ENCODE measurements around the gene FREM2.

FREM2 gene

DNA sequence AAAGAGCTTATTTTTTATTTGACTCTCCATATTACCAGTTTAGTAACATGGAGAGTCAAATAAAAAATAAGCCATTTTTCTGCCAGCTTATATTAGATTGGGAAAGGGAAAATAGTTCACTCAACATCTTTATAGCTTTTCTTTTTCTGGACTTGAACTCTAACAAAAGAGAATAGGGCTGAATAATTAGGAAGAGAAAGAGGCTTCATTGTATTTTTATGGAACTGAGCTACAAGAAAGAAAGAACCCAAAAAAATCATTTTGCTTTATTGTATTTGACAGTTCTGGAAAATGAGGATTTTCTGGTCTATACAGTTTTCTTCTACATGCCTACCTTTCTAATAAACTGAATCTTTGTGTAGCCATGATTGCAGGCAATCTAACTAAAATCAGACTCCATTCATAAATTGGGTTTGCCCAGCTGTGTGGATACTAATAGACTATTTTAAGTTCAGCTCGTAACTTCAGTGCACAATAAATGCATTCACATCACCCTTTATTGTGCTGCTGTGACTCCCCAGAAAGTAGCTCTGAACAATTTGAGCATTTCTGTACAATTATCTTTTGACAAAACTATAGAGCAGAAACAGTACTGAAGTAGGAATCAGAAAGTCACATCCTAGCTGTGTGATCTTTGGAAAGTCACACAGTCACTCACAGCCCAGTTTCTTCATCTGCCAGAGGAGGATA lies 188.5 kb downstream of the FREM2 start:
- H3K4me3 ChIP-seq (ENCODE audit: low read depth, low read length): no peak overlapping the region
- TF ChIP-seq, protein P1, sequence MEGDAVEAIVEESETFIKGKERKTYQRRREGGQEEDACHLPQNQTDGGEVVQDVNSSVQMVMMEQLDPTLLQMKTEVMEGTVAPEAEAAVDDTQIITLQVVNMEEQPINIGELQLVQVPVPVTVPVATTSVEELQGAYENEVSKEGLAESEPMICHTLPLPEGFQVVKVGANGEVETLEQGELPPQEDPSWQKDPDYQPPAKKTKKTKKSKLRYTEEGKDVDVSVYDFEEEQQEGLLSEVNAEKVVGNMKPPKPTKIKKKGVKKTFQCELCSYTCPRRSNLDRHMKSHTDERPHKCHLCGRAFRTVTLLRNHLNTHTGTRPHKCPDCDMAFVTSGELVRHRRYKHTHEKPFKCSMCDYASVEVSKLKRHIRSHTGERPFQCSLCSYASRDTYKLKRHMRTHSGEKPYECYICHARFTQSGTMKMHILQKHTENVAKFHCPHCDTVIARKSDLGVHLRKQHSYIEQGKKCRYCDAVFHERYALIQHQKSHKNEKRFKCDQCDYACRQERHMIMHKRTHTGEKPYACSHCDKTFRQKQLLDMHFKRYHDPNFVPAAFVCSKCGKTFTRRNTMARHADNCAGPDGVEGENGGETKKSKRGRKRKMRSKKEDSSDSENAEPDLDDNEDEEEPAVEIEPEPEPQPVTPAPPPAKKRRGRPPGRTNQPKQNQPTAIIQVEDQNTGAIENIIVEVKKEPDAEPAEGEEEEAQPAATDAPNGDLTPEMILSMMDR (IDR thresholded peaks at IDR 0.05; ENCODE audit: low read depth, low read length, missing control alignments): no peak
- no peak for DNase-seq (ENCODE audit: low read depth)

DNA sequence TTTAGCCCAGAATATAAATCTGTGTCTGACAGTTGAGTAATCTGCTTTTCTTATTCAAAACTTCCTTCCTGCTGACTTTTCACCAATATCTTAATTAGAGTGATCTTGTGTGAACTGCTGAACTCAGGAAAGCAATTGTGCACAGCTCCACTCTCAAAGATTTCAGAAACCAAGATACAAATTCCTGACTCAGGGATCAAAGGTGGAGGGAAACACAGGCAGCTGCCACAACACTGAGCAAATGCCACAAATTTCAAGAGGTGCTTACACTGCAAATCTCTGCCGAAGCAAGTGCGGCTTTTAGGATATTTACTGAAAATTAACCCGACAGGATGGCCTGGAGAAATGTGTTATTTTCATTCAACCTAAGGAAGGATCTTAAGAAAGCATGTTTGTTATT lies 192.4 kb downstream of the FREM2 start:
- TF ChIP-seq, protein P1 (IDR thresholded peaks at IDR 0.05; ENCODE audit: low read depth, low read length, missing control alignments): no peak
- H3K4me3 ChIP-seq (ENCODE audit: low read depth, low read length): no peak overlapping the region
- DNase-seq (ENCODE audit: low read depth): no peak

DNA sequence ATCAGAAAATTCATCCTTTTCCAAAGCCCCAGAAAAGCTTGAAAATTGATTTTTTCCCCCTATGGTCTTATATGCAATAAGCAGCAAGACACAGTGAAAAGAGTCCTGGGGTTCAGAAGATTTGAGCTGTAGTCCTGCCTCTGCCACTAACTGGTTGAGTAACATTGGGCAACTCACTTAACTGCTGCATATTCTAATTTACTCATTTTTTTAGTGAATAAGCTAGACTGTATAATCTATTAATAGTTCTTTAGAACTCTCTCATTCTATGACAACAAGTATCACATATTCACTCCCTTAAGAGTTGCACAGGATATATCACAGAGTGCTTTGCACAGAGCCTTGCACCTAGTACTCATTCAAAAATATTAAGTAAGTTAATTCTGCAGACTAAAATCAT lies 192.9 kb downstream of the FREM2 start:
- no peak overlapping the region for H3K4me3 ChIP-seq (ENCODE audit: low read depth, low read length)
- no peak for DNase-seq (ENCODE audit: low read depth)
- TF ChIP-seq, protein P1 (IDR thresholded peaks at IDR 0.05; ENCODE audit: low read depth, low read length, missing control alignments): no peak

GRCh38 chr13:38880397-38880796 lies 193.5 kb downstream of the FREM2 start:
- no peak for DNase-seq (ENCODE audit: low read depth)
- TF ChIP-seq, protein P1 (IDR thresholded peaks at IDR 0.05; ENCODE audit: low read depth, low read length, missing control alignments): no peak

GRCh38 chr13:38883783-38884182 lies 196.9 kb downstream of the FREM2 start:
- no peak for DNase-seq (ENCODE audit: low read depth)
- no peak overlapping the region for H3K4me3 ChIP-seq (ENCODE audit: low read depth, low read length)
- TF ChIP-seq, protein P1 (IDR thresholded peaks at IDR 0.05; ENCODE audit: low read depth, low read length, missing control alignments): no peak

More at GRCh38 chr13:38880397-38880796, 193.5 kb downstream of the FREM2 start:
- no peak overlapping the region for H3K4me3 ChIP-seq (ENCODE audit: low read depth, low read length)

DNA sequence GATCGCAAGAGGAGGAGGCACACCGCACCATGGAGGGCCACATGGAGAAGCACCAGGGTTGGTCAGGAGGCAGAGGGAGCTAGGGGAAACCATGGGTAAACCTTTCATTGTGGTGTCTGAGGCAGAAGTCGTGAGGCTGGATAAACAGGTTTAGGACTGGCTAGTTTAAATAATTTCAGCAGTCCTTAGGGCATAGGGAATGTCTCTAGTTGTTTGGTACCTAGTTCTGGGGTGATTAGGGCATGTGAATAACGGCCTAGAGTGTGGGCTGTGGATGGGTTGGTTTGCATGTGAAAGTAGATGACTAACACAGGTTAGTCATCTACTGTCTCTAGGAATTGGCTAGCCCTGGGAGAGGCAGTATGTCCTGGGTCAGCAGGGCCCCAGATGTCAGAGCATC lies 201.4 kb downstream of the FREM2 start:
- no peak overlapping the region for H3K4me3 ChIP-seq (ENCODE audit: low read depth, low read length)
- no peak for DNase-seq (ENCODE audit: low read depth)
- TF ChIP-seq, protein P1 (IDR thresholded peaks at IDR 0.05; ENCODE audit: low read depth, low read length, missing control alignments): no peak

DNA sequence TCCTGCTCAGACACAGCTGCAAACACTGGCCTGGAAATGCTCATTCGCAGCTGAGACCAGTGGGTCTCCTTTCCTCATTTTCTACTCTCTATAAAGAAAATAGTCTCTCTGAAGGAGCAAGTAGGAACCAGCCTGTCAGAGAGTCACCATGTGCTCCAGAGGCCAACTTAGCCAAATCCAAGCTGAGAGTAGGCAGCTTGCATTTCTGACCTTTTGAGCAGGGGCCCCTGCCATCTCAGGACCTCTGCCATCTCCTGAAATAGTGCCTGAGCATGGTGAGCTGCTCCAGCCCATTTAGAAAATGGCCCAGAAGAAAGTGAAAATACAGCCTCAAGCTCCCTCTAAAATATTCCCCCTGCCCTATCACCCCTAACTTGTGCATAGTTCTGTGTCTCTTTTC lies 208.2 kb downstream of the FREM2 start:
- DNase-seq (ENCODE audit: low read depth): no peak
- TF ChIP-seq, protein P1 (IDR thresholded peaks at IDR 0.05; ENCODE audit: low read depth, low read length, missing control alignments): no peak
- no peak overlapping the region for H3K4me3 ChIP-seq (ENCODE audit: low read depth, low read length)
